Naive thymus-derived CD8-positive, alpha-beta T cell (primary cell): ENCODE measurements around the gene ZNF841. TPM values are rescaled to one million over a fixed set of nuclear protein-coding genes. Genes with fewer than 3 reads are reported as not detected.
A peak's percentile ranks its signal among the peaks of the same experiment; 100 is the strongest.
"Not testable (repeated sequence)": the region's sequence is repeated elsewhere in the genome, so short reads cannot be mapped to it uniquely, and the experiment has no call there.

ENCODE experiments used
- ATAC-seq, 2 donors: fragments of 150-1000 bp; cut with Tn5 transposase in 1 of 2; sonication (Bioruptor Pico), chemical (Tn5 transposase) in 1 of 2; 1 replicate in 1 of 2; 2 replicates in 1 of 2; pipeline ENCODE4 v1.10.0; 2021; ENCODE audit warnings: mild to moderate bottlenecking in 2 of 2, moderate library complexity in 2 of 2
- POLR2A ChIA-PET: fragments of 350-600 bp; sonication (Branson Sonifier 250); formaldehyde crosslinking; loops from one replicate; lab custom pipeline; 2021; ENCODE audit warnings: antibody characterized with exemption; lab: Charles Lee
- DNase-seq, 10 donors: peaks; one replicate each; pipeline versions ENCODE4 v3.0.0 to v3.0.0-alpha.2; 2020 to 2022
- H3K27ac Mint-ChIP-seq, 10 donors: one replicate each; pipeline ENCODE4 v1.8.0; 2020 to 2022; ENCODE audit warnings: mild to moderate bottlenecking in 10 of 10, mixed read lengths in 10 of 10, moderate library complexity in 4 of 10, inconsistent platforms in 1 of 10
- H3K27me3 Mint-ChIP-seq, 5 donors: one replicate each; pipeline ENCODE4 v1.8.0; 2021 to 2022; ENCODE audit warnings: mixed read lengths in 5 of 5
- H3K36me3 Mint-ChIP-seq, 3 donors: one replicate each; pipeline ENCODE4 v1.8.0; 2020 to 2022; ENCODE audit warnings: mixed read lengths in 3 of 3, mild to moderate bottlenecking in 2 of 3, inconsistent platforms in 1 of 3
- H3K4me1 Mint-ChIP-seq, 4 donors: one replicate each; pipeline ENCODE4 v1.8.0; 2021 to 2022; ENCODE audit warnings: mixed read lengths in 4 of 4
- H3K4me3 Mint-ChIP-seq, 10 donors: one replicate each; pipeline ENCODE4 v1.8.0; 2020 to 2022; ENCODE audit warnings: mild to moderate bottlenecking in 10 of 10, mixed read lengths in 10 of 10, moderate library complexity in 6 of 10, inconsistent platforms in 1 of 10
- H3K9me3 Mint-ChIP-seq, 9 donors: one replicate each; pipeline ENCODE4 v1.8.0; 2020 to 2022; ENCODE audit warnings: mixed read lengths in 9 of 9, mild to moderate bottlenecking in 3 of 9, inconsistent platforms in 1 of 9, moderate library complexity in 1 of 9
- polyA plus RNA-seq, 3 donors: library from polyadenylated mRNA; unstranded; fragments of 300-500 nt; fragmentation: Illumina TruSeq; gene quantifications; one replicate each; pipeline ENCODE4 v1.2.3, GENCODE V29; 2021
- total RNA-seq, 8 experiments: library from RNA in 2 of 8; stranded (reverse) in 2 of 8; gene quantifications; one replicate each; pipeline ENCODE4 v1.2.3 and lab custom pipeline; 2021 to 2026

ZNF841 gene
- total and polyA plus RNA-seq, 5 experiments from 2014 or later, result 1.2 to 46.1 (median 5.0) TPM

GRCh38 chr19:52112624-52113023 is 17.1 kb upstream of the ZNF841 start:
- no peak overlapping the region for H3K4me3 Mint-ChIP-seq
- peaks cover 19 to 74% (median 69%) of the 10 kb centered on the region in 3 donors for H3K36me3 Mint-ChIP-seq
- no peaks in the 10 kb centered on the region for H3K4me1 Mint-ChIP-seq
- H3K27me3 Mint-ChIP-seq, result no peaks in the 10 kb centered on the region
- DNase-seq, result no peak
- POLR2A ChIA-PET, result no interaction called here
- no peak for ATAC-seq
- no peak overlapping the region for H3K27ac Mint-ChIP-seq
- peaks cover 0 to 98% (median 59%) of the 10 kb centered on the region in 9 donors for H3K9me3 Mint-ChIP-seq

DNA sequence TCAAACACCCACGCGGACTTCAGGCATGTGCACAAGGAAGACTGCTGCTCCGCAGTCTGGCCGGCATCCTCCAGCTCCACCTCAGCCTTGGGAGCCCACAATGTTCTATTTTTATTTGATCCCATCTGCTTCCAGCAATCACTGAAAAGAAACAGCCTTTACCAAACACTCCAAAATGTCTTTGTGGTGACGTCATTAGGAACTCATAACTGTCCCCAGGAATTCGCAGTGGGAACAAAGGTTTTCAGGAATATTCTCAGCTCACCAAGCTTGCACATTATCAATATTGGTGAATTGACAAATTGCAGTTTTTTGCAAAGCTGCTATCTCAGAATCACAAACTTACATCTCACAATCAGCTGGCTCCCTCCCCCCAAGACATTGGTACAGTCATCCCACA is 15.2 kb upstream of the ZNF841 start:
- no peaks in the 10 kb centered on the region for H3K27me3 Mint-ChIP-seq
- no peak overlapping the region for H3K4me3 Mint-ChIP-seq
- H3K9me3 Mint-ChIP-seq, result peaks cover 0 to 99% (median 53%) of the 10 kb centered on the region in 9 donors
- H3K27ac Mint-ChIP-seq, result no peak overlapping the region
- ATAC-seq, result no peak
- no peak for DNase-seq
- peaks cover 9 to 64% (median 64%) of the 10 kb centered on the region in 3 donors for H3K36me3 Mint-ChIP-seq
- H3K4me1 Mint-ChIP-seq, result no peaks in the 10 kb centered on the region
- POLR2A ChIA-PET, result no interaction called here

GRCh38 chr19:52102782-52103181 is 7.2 kb upstream of the ZNF841 start:
- no peak overlapping the region for H3K4me3 Mint-ChIP-seq
- H3K27me3 Mint-ChIP-seq, result peaks cover 0 to 4% (median 0%) of the 10 kb centered on the region in 5 donors
- DNase-seq (no peak), ATAC-seq (no peak)
- POLR2A ChIA-PET, result no interaction called here
- peaks cover 3 to 40% (median 27%) of the 10 kb centered on the region in 3 donors for H3K36me3 Mint-ChIP-seq
- peaks cover 0 to 86% (median 30%) of the 10 kb centered on the region in 9 donors for H3K9me3 Mint-ChIP-seq
- no peak overlapping the region for H3K27ac Mint-ChIP-seq
- H3K4me1 Mint-ChIP-seq, result no peaks in the 10 kb centered on the region

GRCh38 chr19:52101866-52102562 is 6.4 kb upstream of the ZNF841 start:
- Mint-ChIP-seq H3K4me3 (no peak overlapping the region), H3K4me1 (no peaks in the 10 kb centered on the region), H3K9me3 (peaks cover 0 to 86% (median 25%) of the 10 kb centered on the region in 9 donors), H3K27me3 (peaks cover 0 to 4% (median 0%) of the 10 kb centered on the region in 5 donors), H3K27ac (no peak overlapping the region), H3K36me3 (peaks cover 3 to 34% (median 22%) of the 10 kb centered on the region in 3 donors)
- POLR2A ChIA-PET, result no interaction called here
- ATAC-seq (no peak), DNase-seq (no peak)

- Mint-ChIP-seq H3K27ac (no peak overlapping the region), H3K9me3 (peaks cover 0 to 93% (median 26%) of the 10 kb centered on the region in 9 donors), H3K4me1 (peaks cover 9 to 15% (median 11%) of the 10 kb centered on the region in 4 donors), H3K4me3 (no peak overlapping the region), H3K27me3 (peaks cover 0 to 4% (median 0%) of the 10 kb centered on the region in 5 donors), H3K36me3 (peaks cover 4 to 35% (median 27%) of the 10 kb centered on the region in 3 donors)
- POLR2A ChIA-PET, result no interaction called here
- DNase-seq (no peak), ATAC-seq (no peak)
These were observed 4.1 kb upstream of the ZNF841 start for GRCh38 chr19:52099497-52100138.

DNA sequence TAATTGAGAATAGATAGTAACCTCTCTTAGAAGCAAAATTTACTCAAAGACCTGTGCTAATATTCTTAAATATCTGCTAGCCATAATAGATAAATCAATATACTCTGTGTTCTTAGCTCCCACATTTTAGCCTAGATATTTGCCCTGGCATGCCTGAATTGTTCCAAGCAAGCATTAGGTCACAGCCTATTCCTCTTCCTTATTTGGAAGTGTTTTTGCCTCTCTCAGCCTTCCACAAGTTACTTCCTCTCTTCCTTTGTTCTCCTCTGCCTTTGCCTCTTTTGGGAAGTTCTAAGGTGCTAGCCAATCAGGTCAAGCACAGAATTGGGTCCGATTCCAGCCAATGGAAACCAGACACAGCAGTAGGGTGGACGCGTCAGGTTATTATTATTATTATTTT is 851 bp upstream of the ZNF841 start:
- Mint-ChIP-seq H3K4me3 (peak overlapping the region in 9 of 10 donors; percentile 93 to 99 (median 98)), H3K27ac (peak overlapping the region in 2 of 10 donors; percentile 67 to 97), H3K36me3 (peaks cover 34 to 55% (median 50%) of the 10 kb centered on the region in 3 donors), H3K4me1 (peaks cover 20 to 33% (median 31%) of the 10 kb centered on the region in 4 donors), H3K9me3 (peaks cover 2 to 98% (median 38%) of the 10 kb centered on the region in 9 donors)
- POLR2A ChIA-PET, ATAC-seq, DNase-seq, H3K27me3 Mint-ChIP-seq: not testable (repeated sequence)

DNA sequence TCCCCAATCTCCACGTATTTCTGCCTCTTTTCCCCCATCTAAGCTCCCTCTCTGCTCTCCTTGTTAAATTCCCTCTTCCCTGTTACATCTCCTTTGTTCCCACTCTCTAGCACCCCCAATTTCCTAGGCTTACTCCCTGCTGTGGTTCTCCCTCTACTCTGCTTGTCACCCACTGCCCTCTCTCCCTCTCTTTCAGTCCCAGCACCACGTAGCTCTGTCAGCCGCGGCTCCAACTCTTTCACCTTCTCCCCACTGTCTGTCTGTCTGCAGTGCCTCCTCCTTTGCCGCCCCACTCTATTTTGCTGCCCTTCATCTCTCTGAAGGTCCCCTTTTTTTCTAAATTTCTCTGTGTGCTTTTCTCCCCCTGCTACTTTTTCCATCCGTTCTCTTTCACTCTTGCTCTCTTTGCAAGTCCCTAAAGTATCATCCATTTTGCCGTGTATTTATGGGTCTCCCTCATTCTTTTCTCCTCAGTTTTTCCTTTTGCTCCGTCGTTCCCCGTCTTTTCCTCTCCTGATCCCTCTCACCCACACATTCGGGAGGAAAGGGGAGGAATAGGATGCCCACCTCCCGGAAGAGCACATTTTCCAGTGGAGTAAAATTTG is 937 bp downstream of the ZNF841 start:
- POLR2A ChIA-PET, result interaction anchor here (0.6 to 0.9 kb wide), 2 partner anchors 45 to 168 kb away, joined by 3 to 5 read pairs; no protein-coding TSS in a partner anchor
- H3K4me1 Mint-ChIP-seq, result peaks cover 23 to 40% (median 31%) of the 10 kb centered on the region in 4 donors
- H3K9me3 Mint-ChIP-seq, result peaks cover 20 to 100% (median 47%) of the 10 kb centered on the region in 9 donors

DNA sequence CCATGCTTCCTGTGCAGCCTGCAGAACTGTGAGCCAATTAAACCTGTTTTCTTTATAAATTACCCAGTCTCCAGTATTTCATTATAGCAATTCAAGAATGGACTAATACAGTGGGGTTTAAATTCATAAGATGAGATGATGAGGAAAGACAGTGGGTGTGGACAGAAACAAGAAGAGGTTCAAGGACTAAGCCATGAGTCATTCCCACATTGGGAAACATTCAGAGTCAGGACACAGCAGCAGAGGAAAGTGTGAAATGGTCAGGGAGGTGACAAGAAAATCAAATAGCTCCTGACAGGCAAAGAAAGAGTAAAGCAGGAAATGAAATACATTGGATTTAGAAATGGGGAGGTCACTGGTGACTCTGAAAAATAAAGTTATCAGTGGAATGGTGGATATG is 9.1 kb downstream of the ZNF841 start:
- peaks cover 1 to 7% (median 5%) of the 10 kb centered on the region in 4 donors for H3K4me1 Mint-ChIP-seq
- DNase-seq (no peak), ATAC-seq (no peak)
- H3K27ac Mint-ChIP-seq, result no peak overlapping the region
- POLR2A ChIA-PET, result interaction anchor here (0.6 kb wide), 1 partner anchor 63 kb away, joined by 3 read pairs; no protein-coding TSS in a partner anchor
- H3K4me3 Mint-ChIP-seq, result no peak overlapping the region
- H3K36me3 Mint-ChIP-seq, result peaks cover 87 to 98% (median 97%) of the 10 kb centered on the region in 3 donors
- no peaks in the 10 kb centered on the region for H3K27me3 Mint-ChIP-seq
- peaks cover 19 to 99% (median 61%) of the 10 kb centered on the region in 9 donors for H3K9me3 Mint-ChIP-seq

More for the DNA sequence above, 937 bp downstream of the ZNF841 start:
- ATAC-seq (peak in 1 of 2 donors; percentile 14), DNase-seq (peak in 1 of 10 donors; percentile 12)
- peak overlapping the region; percentile 93 to 99 (median 98) for H3K4me3 Mint-ChIP-seq
- H3K27ac Mint-ChIP-seq, result peak overlapping the region; percentile 92 to 98 (median 96)
- H3K36me3 Mint-ChIP-seq, result peaks cover 52 to 68% (median 63%) of the 10 kb centered on the region in 3 donors
- H3K27me3 Mint-ChIP-seq, result no peaks in the 10 kb centered on the region

DNA sequence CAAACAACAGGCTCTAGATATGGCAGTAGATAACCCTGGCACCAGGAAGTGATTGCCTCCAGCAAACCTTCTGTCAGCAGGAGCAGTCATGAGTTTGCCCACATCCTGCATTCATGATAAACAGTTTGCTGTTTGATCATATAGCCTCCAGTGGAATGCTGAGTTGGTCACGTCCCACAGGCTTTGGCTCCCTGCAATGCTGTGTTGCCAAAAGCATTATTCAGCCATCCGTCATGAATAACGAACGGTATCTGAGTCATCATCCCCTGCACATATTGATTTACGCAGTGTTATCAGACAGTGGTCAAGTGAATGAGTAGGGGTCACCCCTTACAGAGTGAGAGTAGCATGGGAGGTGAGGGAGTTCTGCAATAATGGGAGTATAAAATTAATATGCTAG is 25.1 kb downstream of the ZNF841 start:
- no peaks in the 10 kb centered on the region for H3K27me3 Mint-ChIP-seq
- H3K36me3 Mint-ChIP-seq, result peaks cover 79 to 97% (median 97%) of the 10 kb centered on the region in 3 donors
- DNase-seq (no peak), ATAC-seq (no peak)
- H3K4me3 Mint-ChIP-seq, result peak overlapping the region in 2 of 10 donors; percentile 2 to 3
- no peak overlapping the region for H3K27ac Mint-ChIP-seq
- H3K4me1 Mint-ChIP-seq, result peaks cover 0 to 7% (median 0%) of the 10 kb centered on the region in 4 donors
- POLR2A ChIA-PET, result no interaction called here
- H3K9me3 Mint-ChIP-seq, result peaks cover 22 to 100% (median 63%) of the 10 kb centered on the region in 9 donors

DNA sequence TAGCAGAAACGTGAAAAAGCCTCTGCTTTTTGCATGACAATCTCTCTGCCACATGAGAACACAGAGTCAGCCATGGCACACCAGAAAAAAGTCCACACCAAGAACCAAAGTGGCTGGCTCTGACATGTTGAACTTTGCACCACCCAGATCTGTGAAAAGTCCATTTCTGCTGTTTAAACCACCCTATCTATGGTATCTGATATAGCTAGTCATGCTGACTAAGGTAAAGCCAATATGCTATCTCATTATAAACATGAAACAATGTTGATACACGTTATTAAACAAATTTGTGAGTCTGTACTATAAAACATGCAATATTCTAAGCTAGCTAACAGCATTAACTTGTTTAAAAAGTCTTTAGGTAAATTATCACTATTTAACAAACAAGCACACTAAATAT is 25.9 kb downstream of the ZNF841 start:
- Mint-ChIP-seq H3K4me3 (no peak overlapping the region), H3K36me3 (peaks cover 77 to 97% (median 92%) of the 10 kb centered on the region in 3 donors), H3K27ac (no peak overlapping the region), H3K9me3 (peaks cover 23 to 100% (median 59%) of the 10 kb centered on the region in 9 donors), H3K4me1 (peaks cover 0 to 7% (median 0%) of the 10 kb centered on the region in 4 donors), H3K27me3 (no peaks in the 10 kb centered on the region)
- DNase-seq (no peak), ATAC-seq (no peak)
- POLR2A ChIA-PET, result no interaction called here

- H3K27ac Mint-ChIP-seq, result no peak overlapping the region
- DNase-seq, result no peak
- H3K27me3 Mint-ChIP-seq, result no peaks in the 10 kb centered on the region
- ATAC-seq, result no peak
- peaks cover 17 to 99% (median 52%) of the 10 kb centered on the region in 9 donors for H3K9me3 Mint-ChIP-seq
- peaks cover 0 to 7% (median 0%) of the 10 kb centered on the region in 4 donors for H3K4me1 Mint-ChIP-seq
- no peak overlapping the region for H3K4me3 Mint-ChIP-seq
- POLR2A ChIA-PET, result no interaction called here
- peaks cover 60 to 89% (median 65%) of the 10 kb centered on the region in 3 donors for H3K36me3 Mint-ChIP-seq
These were observed 29.2 kb downstream of the ZNF841 start for GRCh38 chr19:52066258-52066863.

DNA sequence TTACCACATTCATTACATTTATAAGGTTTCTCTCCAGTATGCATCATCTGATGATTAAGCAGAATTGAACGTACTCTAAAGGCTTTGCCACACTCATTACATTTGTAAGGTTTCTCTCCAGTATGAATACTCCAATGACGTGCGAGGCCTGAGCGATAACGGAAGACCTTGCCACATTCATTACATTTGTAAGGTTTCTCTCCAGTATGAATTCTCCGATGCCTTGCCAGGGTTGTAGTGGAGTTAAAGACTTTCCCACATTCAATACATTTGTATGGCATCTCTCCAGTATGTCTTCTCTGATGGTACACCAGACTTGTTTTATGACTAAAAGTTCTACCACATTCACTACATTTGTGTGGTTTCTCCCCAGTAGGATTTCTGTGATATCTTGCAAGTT is 30.2 kb downstream of the ZNF841 start:
- ATAC-seq, result no peak
- peaks cover 8 to 99% (median 42%) of the 10 kb centered on the region in 9 donors for H3K9me3 Mint-ChIP-seq
- H3K4me1 Mint-ChIP-seq, result peaks cover 0 to 3% (median 0%) of the 10 kb centered on the region in 4 donors
- peak overlapping the region in 1 of 10 donors; percentile 8 for H3K4me3 Mint-ChIP-seq
- H3K27me3 Mint-ChIP-seq, result no peaks in the 10 kb centered on the region
- POLR2A ChIA-PET, result interaction anchor here (0.6 kb wide), 1 partner anchor 308 kb away, joined by 3 read pairs; no protein-coding TSS in a partner anchor
- no peak for DNase-seq
- no peak overlapping the region for H3K27ac Mint-ChIP-seq
- peaks cover 55 to 89% (median 60%) of the 10 kb centered on the region in 3 donors for H3K36me3 Mint-ChIP-seq
